ENCODE measurements around the gene EIF3A.

GRCh38 chr10:119030421-119031250 lies 50.0 kb downstream of the EIF3A start:
- TF ChIP-seq, protein P1, sequence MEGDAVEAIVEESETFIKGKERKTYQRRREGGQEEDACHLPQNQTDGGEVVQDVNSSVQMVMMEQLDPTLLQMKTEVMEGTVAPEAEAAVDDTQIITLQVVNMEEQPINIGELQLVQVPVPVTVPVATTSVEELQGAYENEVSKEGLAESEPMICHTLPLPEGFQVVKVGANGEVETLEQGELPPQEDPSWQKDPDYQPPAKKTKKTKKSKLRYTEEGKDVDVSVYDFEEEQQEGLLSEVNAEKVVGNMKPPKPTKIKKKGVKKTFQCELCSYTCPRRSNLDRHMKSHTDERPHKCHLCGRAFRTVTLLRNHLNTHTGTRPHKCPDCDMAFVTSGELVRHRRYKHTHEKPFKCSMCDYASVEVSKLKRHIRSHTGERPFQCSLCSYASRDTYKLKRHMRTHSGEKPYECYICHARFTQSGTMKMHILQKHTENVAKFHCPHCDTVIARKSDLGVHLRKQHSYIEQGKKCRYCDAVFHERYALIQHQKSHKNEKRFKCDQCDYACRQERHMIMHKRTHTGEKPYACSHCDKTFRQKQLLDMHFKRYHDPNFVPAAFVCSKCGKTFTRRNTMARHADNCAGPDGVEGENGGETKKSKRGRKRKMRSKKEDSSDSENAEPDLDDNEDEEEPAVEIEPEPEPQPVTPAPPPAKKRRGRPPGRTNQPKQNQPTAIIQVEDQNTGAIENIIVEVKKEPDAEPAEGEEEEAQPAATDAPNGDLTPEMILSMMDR (IDR thresholded peaks at IDR 0.05), result no peak
- TF ChIP-seq EP300 (IDR thresholded peaks at IDR 0.05) (no peak), POLR2A (IDR thresholded peaks at IDR 0.05) (no peak), POLR2AphosphoS5 (IDR thresholded peaks at IDR 0.05) (no peak)

Data from stomach (tissue), 4 donors.